Fibroblast of mammary gland (primary cell): Measurements from ENCODE around the gene PPP3CA.
A peak's percentile ranks its signal among the peaks of the same experiment; 100 is the strongest.

ENCODE experiments used
- DNase-seq: peaks from one replicate; pipeline ENCODE4 v3.0.0-alpha.2; 2010; ENCODE audit warnings: low read depth
- H3K4me3 ChIP-seq: 2 replicates; pipeline ENCODE4 v1.5.1; 2011; ENCODE audit warnings: low read depth, mild to moderate bottlenecking, low read length, moderate library complexity; ENCODE audit not compliant: control insufficient read depth
- CTCF ChIP-seq: conservative IDR thresholded peaks from 2 replicates; pipeline ENCODE4 v1.5.1; 2011; ENCODE audit warnings: low read depth, low read length, inconsistent platforms; ENCODE audit not compliant: control insufficient read depth, insufficient read depth

Gene PPP3CA

GRCh38 chr4:101229116-101229515 is 118.2 kb downstream of the PPP3CA start:
- DNase-seq: no peak
- H3K4me3 ChIP-seq: no peak overlapping the region
- no peak for TF ChIP-seq CTCF

GRCh38 chr4:101227715-101228114 is 119.6 kb downstream of the PPP3CA start:
- no peak for TF ChIP-seq CTCF
- H3K4me3 ChIP-seq: no peak overlapping the region
- no peak for DNase-seq

- no peak overlapping the region for H3K4me3 ChIP-seq
- DNase-seq: no peak
- TF ChIP-seq CTCF: no peak
Measured at GRCh38 chr4:101224358-101225218, 122.7 kb downstream of the PPP3CA start.

- no peak for TF ChIP-seq CTCF
- DNase-seq: peak; percentile 25
- no peak overlapping the region for H3K4me3 ChIP-seq
Measured at GRCh38 chr4:101222156-101222845, 125.0 kb downstream of the PPP3CA start.

- DNase-seq: no peak
- no peak overlapping the region for H3K4me3 ChIP-seq
- no peak for TF ChIP-seq CTCF
Measured at GRCh38 chr4:101221294-101221693, 126.0 kb downstream of the PPP3CA start.

- no peak overlapping the region for H3K4me3 ChIP-seq
- TF ChIP-seq CTCF: no peak
- DNase-seq: no peak
Measured at GRCh38 chr4:101218894-101219293, 128.4 kb downstream of the PPP3CA start.
